ENCODE measurements around the gene PLEKHG4.

DNA sequence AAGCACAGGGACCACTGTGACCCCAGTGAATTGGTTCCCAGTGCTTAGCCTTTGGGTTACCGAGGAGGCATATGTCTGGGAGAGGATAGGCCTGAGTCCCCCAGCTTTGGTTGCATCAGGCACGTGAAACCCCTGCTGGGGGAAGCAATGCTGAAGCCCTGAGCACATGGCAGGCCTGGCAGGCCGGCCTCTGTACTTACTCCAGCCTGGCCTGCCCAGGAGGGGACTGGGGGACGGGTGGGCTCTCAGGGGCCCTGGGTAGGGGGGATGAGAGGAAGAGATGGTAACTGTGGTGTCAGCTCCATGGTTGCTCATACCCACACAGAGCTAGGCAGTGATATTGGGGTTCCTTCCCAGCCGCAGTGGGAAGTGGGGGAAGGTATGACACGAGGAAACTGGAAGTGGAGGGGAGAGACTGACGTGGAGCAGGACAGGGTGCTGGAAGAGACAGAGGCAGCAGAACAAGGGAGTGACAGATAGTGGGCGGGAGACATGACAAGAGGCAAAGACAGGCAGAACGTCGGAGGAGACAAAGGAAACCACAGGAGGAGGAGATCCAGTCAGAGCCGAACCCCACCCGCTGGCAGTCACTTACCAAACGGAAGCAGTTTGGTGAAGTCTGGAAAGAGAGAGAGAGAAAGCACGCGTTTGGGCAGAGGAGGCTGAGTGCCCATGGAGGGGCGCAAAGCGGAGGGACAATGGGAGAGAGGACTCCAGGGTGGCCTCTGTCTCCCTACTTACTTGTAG is 43.3 kb upstream of the PLEKHG4 start:
- TF ChIP-seq POLR2A (IDR thresholded peaks at IDR 0.05) (no peak), POLR2AphosphoS5 (IDR thresholded peaks at IDR 0.05) (no peak)
- TF ChIP-seq, protein P1, sequence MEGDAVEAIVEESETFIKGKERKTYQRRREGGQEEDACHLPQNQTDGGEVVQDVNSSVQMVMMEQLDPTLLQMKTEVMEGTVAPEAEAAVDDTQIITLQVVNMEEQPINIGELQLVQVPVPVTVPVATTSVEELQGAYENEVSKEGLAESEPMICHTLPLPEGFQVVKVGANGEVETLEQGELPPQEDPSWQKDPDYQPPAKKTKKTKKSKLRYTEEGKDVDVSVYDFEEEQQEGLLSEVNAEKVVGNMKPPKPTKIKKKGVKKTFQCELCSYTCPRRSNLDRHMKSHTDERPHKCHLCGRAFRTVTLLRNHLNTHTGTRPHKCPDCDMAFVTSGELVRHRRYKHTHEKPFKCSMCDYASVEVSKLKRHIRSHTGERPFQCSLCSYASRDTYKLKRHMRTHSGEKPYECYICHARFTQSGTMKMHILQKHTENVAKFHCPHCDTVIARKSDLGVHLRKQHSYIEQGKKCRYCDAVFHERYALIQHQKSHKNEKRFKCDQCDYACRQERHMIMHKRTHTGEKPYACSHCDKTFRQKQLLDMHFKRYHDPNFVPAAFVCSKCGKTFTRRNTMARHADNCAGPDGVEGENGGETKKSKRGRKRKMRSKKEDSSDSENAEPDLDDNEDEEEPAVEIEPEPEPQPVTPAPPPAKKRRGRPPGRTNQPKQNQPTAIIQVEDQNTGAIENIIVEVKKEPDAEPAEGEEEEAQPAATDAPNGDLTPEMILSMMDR (IDR thresholded peaks at IDR 0.05), result no peak

Measured in sigmoid colon (tissue), 4 donors.